Choroid plexus epithelial cell (primary cell): ENCODE data around the gene EXOC6B.

Experiments used
- DNase-seq: peaks from one replicate; pipeline ENCODE4 v3.0.0-alpha.2; 2010; ENCODE audit warnings: low read depth
- H3K4me3 ChIP-seq: 2 replicates; pipeline ENCODE4 v1.5.1; 2011; ENCODE audit warnings: low read depth, mild to moderate bottlenecking, control low read depth, low read length, moderate library complexity
- CTCF ChIP-seq: conservative IDR thresholded peaks from 2 replicates; pipeline ENCODE4 v1.5.1; 2011; ENCODE audit warnings: low read depth, mild to moderate bottlenecking, control low read depth, inconsistent platforms, low read length, moderate library complexity

EXOC6B gene

GRCh38 chr2:72146347-72147302 lies 679.2 kb downstream of the EXOC6B start:
- no peak for TF ChIP-seq CTCF
- H3K4me3 ChIP-seq = peak overlapping the region; percentile 42
- no peak for DNase-seq

DNA sequence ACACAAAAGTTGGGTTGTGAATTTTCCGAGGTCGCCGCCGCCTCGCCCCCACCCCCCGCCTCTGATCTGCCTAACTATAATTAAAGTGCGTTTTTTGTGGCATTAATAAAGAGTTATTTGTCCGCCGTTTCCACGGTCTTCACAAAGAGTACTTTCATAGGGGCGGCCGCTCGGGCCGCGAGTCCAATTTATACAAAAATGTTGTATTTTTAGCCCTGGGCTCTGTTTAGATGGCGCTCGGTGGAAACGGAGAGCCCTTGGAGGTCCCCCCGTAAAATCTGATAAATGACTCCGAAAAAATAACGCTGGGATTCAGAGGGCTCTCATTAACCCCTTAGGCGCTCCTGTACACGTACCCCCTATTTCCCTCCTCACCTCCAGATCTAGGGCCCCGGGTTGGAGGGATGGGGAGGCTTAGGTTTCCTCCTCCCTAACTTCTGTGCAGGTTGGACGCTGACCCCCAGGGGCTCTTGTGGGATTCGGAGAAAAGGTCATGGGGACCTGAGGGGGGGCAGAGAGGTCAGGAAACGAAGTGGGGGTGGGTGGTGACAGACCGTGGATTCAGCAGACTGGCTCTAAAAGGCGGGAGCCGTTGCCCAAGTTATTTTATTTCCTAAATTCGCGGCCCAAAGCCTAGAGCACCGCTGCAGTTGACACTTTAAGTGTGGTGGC lies 680.0 kb downstream of the EXOC6B start:
- TF ChIP-seq CTCF = no peak
- DNase-seq = no peak
- peak overlapping the region; percentile 49 for H3K4me3 ChIP-seq

DNA sequence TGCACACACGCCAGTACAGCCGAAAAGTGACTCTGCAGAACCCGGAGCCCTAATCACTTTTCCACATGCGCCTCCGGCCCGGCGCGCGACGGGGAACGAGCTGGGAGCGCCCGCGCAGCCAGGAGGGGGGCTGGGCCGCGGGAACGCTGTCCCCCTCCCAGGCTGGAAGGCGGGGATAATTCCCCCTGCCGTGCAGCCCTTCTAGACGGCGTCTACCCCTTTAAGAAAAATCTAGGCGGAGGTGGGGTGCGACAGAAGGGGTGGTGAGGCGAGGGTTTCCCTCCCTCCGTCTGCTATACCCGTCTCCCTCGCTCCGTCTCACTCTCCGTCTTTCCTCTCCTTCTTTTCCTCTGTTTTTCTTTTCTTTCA lies 680.6 kb downstream of the EXOC6B start:
- DNase-seq = no peak
- peak overlapping the region; percentile 49 for H3K4me3 ChIP-seq
- no peak for TF ChIP-seq CTCF

DNA sequence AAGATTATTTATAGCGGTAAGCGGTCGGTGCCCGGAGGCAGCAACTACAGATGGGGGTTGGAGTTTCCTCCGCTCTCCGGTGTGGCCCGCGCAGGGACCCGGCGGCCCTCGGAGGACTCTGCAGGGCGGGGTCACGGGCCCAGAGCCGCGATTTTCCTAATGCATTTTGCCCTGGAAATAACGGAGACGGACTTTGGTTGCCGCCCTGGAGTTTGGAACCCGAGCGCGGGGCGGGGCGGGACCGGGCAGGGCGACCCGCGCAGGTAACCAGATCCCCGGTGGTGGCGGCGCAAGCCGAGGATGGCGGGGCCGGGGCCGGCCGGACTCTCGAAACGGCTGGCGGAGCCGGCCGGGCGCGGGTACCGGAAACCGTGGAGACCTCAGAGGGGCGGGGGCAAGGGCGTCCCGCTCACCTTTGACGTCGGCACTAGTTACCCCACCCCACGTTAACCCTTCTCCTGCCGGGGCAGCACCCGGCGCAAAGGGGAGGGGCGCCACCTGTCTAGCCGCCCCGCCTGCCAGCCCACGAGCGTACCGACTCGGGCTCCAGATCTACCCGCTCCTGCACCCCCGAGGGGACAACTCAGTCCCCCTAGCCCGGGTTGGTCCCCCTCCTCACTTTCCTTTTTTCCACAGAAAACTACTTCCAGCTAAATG lies 681.1 kb downstream of the EXOC6B start:
- peak overlapping the region; percentile 49 for H3K4me3 ChIP-seq
- DNase-seq = no peak
- no peak for TF ChIP-seq CTCF

GRCh38 chr2:72144274-72144631 lies 681.6 kb downstream of the EXOC6B start:
- H3K4me3 ChIP-seq = peak overlapping the region; percentile 49
- no peak for TF ChIP-seq CTCF
- DNase-seq = no peak

GRCh38 chr2:72143441-72144273 lies 682.2 kb downstream of the EXOC6B start:
- TF ChIP-seq CTCF = no peak
- H3K4me3 ChIP-seq = peak overlapping the region; percentile 36
- DNase-seq = no peak
